ENCODE measurements around the gene KRTAP24-1. TPM values are rescaled to one million over a fixed set of nuclear protein-coding genes. Genes with fewer than 3 reads are reported as not detected.
A peak's percentile ranks its signal among the peaks of the same experiment; 100 is the strongest.

Gene KRTAP24-1
- polyA plus RNA-seq, 1 donor from 2014 or later, result not detected

DNA sequence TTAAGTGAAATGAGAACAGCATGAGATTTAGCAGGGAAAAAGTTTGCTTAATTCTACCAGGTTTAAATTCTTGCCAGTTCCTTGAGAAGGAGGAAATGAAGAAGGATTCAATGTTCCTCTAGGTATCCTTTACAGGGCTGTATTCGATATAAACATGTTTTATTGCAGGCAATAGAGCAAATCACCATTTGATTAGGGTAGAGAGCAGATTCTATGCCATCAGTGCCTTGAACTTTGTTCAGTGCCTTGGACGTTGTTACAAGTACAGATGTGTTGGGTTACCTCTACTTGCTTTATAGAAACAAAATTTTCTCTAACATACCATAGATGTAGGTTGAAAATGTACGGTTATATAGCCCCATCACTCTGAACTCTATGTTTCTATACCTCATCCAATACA, 48.7 kb downstream of the KRTAP24-1 start:
- Histone ChIP-seq H4K20me1 (ENCODE audit: insufficient read depth) (no peaks in the 10 kb centered on the region), H3F3A (ENCODE audit: insufficient read depth, low read length, poor library complexity, severe bottlenecking) (no peaks in the 10 kb centered on the region), H3K27me3 (ENCODE audit: insufficient read depth, low read depth, low read length) (no peaks in the 10 kb centered on the region), H3K4me2 (ENCODE audit: low read length) (no peak overlapping the region), H3K27ac (ENCODE audit: low read length) (no peak overlapping the region), H3K9me3 (ENCODE audit: low read length) (no peaks in the 10 kb centered on the region), H3K9ac (ENCODE audit: low read length) (no peak overlapping the region), H3K9me2 (ENCODE audit: insufficient read depth, low read length) (no peaks in the 10 kb centered on the region), H3K79me2 (replicated peaks; ENCODE audit: insufficient read depth, low read length) (no peaks in the 10 kb centered on the region), H3K36me3 (ENCODE audit: insufficient read depth, low read length) (no peaks in the 10 kb centered on the region), H2AFZ (ENCODE audit: low read depth, low read length) (no peak overlapping the region), H3K4me3 (ENCODE audit: low read length) (no peak overlapping the region)
- TF ChIP-seq EP300 (conservative IDR thresholded peaks at IDR 0.05; ENCODE audit: poor library complexity, severe bottlenecking) (no peak), SMC3 (conservative IDR thresholded peaks at IDR 0.05; ENCODE audit: poor library complexity) (no peak), EZH2 (IDR thresholded peaks at IDR 0.05; ENCODE audit: borderline replicate concordance, insufficient read depth, low read length, poor library complexity, severe bottlenecking) (no peak), RAD21 (conservative IDR thresholded peaks at IDR 0.05) (no peak), MXI1 (conservative IDR thresholded peaks at IDR 0.05; ENCODE audit: poor library complexity, severe bottlenecking) (no peak), POLR2AphosphoS5 (IDR thresholded peaks at IDR 0.05) (no peak)
- TF ChIP-seq, protein P1, sequence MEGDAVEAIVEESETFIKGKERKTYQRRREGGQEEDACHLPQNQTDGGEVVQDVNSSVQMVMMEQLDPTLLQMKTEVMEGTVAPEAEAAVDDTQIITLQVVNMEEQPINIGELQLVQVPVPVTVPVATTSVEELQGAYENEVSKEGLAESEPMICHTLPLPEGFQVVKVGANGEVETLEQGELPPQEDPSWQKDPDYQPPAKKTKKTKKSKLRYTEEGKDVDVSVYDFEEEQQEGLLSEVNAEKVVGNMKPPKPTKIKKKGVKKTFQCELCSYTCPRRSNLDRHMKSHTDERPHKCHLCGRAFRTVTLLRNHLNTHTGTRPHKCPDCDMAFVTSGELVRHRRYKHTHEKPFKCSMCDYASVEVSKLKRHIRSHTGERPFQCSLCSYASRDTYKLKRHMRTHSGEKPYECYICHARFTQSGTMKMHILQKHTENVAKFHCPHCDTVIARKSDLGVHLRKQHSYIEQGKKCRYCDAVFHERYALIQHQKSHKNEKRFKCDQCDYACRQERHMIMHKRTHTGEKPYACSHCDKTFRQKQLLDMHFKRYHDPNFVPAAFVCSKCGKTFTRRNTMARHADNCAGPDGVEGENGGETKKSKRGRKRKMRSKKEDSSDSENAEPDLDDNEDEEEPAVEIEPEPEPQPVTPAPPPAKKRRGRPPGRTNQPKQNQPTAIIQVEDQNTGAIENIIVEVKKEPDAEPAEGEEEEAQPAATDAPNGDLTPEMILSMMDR (IDR thresholded peaks at IDR 0.05; ENCODE audit: poor library complexity, severe bottlenecking), result no peak
- TF ChIP-seq, protein P2, sequence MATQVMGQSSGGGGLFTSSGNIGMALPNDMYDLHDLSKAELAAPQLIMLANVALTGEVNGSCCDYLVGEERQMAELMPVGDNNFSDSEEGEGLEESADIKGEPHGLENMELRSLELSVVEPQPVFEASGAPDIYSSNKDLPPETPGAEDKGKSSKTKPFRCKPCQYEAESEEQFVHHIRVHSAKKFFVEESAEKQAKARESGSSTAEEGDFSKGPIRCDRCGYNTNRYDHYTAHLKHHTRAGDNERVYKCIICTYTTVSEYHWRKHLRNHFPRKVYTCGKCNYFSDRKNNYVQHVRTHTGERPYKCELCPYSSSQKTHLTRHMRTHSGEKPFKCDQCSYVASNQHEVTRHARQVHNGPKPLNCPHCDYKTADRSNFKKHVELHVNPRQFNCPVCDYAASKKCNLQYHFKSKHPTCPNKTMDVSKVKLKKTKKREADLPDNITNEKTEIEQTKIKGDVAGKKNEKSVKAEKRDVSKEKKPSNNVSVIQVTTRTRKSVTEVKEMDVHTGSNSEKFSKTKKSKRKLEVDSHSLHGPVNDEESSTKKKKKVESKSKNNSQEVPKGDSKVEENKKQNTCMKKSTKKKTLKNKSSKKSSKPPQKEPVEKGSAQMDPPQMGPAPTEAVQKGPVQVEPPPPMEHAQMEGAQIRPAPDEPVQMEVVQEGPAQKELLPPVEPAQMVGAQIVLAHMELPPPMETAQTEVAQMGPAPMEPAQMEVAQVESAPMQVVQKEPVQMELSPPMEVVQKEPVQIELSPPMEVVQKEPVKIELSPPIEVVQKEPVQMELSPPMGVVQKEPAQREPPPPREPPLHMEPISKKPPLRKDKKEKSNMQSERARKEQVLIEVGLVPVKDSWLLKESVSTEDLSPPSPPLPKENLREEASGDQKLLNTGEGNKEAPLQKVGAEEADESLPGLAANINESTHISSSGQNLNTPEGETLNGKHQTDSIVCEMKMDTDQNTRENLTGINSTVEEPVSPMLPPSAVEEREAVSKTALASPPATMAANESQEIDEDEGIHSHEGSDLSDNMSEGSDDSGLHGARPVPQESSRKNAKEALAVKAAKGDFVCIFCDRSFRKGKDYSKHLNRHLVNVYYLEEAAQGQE (IDR thresholded peaks at IDR 0.05; ENCODE audit: borderline replicate concordance), result no peak

DNA sequence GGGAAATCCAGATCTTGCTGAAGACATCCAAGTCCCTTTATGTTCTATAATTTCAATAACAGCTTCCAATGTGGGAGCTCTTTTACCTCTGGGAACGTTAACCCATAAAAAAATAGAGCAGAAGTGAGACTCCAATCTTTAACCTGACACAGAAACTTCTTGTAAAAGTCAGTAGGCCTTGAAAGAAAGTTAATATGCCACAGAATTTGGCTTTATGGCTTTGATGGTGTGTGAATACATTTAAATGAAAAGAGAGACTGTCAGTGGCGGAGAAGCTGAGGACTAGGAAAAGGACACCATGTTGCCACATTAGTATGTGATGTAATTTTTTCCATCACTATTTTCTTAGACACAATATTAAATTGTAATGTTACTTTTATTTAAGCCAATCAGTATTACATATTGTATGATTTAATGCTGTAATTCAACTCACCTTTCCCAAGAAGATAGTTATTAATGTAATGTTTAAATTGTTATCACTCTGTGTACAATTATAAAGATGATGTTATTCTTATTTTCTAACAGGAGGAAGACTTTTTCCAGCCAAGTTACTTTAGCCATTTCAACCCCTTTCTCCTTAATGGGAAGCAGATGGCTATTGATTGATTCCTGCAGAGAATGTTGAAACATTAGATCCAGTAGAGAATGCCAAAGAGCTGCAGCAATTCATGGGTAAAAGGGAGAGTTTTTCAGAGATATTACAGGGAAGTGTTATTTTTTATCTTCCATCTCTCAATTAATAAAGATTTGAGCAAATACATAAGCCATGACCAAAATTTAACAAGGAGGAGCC, 49.3 kb downstream of the KRTAP24-1 start:
- Histone ChIP-seq H3K36me3 (ENCODE audit: insufficient read depth, low read length) (no peaks in the 10 kb centered on the region), H3K79me2 (replicated peaks; ENCODE audit: insufficient read depth, low read length) (no peaks in the 10 kb centered on the region), H3F3A (ENCODE audit: insufficient read depth, low read length, poor library complexity, severe bottlenecking) (no peaks in the 10 kb centered on the region), H3K9ac (ENCODE audit: low read length) (no peak overlapping the region), H3K27ac (ENCODE audit: low read length) (no peak overlapping the region), H3K27me3 (ENCODE audit: insufficient read depth, low read depth, low read length) (no peaks in the 10 kb centered on the region), H3K4me3 (ENCODE audit: low read length) (no peak overlapping the region), H3K9me2 (ENCODE audit: insufficient read depth, low read length) (no peaks in the 10 kb centered on the region), H4K20me1 (ENCODE audit: insufficient read depth) (no peaks in the 10 kb centered on the region), H2AFZ (ENCODE audit: low read depth, low read length) (no peak overlapping the region), H3K9me3 (ENCODE audit: low read length) (no peaks in the 10 kb centered on the region), H3K4me2 (ENCODE audit: low read length) (no peak overlapping the region)
- TF ChIP-seq, protein P2 (IDR thresholded peaks at IDR 0.05; ENCODE audit: borderline replicate concordance), result peak; percentile 30
- no peak for TF ChIP-seq TAF1 (IDR thresholded peaks at IDR 0.05; ENCODE audit: low read depth)
- TF ChIP-seq RAD21 (conservative IDR thresholded peaks at IDR 0.05), result no peak
- no peak for TF ChIP-seq EP300 (conservative IDR thresholded peaks at IDR 0.05; ENCODE audit: poor library complexity, severe bottlenecking)
